NCI-H2029 (cell line): ENCODE data around the gene ACAP1.
"Not testable (repeated sequence)": the region's sequence is repeated elsewhere in the genome, so short reads cannot be mapped to it uniquely, and the experiment has no call there.

ENCODE experiments used
- DNase-seq: peaks from one replicate; lab custom pipeline; 2025; lab: John Stamatoyannopoulos, UW

The ACAP1 gene

DNA sequence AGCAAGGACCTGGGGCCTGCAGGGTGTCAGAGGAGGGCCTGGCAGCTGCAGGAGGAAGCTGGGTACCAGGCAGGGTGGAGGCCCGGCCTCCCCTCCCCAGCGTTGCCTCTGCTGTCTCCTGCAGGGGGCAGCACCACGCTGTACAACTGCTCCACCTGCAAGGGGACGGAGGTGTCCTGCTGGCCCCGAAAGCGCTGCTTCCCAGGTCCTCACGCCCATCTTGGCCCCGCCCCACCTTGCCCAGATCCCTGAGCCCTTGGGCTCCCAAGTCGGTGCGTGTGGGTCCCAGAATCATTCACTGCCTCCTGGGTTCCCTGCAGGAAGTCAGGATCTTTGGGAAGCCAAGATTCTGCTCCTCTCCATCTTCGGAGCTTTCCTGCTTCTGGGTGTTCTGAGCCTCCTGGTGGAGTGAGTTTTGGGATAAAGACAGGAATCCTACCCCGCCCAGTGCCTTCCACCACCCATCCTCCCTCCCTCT, 19.8 kb downstream of the ACAP1 start:
- peak; percentile 33 for DNase-seq

GRCh38 chr17:7356756-7357155, 20.4 kb downstream of the ACAP1 start:
- no peak for DNase-seq

- DNase-seq = no peak
These were observed 21.1 kb downstream of the ACAP1 start for GRCh38 chr17:7357381-7357780.

DNA sequence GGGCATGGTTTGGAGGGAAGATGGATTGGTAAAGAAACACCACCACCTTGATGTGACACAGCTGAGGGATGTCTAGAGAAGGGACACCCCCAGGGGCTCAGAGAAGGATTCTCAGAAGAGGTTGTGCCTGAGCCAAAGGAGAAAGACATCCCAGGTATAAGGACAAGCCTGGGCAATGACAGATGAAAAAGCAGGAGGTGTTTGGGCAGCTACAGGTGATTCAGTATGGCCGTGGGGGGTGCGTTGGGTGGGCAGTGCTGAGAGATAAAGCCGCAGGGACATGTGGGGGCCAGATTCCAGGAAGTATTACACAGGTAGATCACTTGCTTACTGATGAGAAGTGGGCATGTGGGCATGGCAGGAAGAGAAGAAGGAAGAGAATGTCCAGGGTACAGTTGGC, 25.6 kb downstream of the ACAP1 start:
- no peak for DNase-seq

DNA sequence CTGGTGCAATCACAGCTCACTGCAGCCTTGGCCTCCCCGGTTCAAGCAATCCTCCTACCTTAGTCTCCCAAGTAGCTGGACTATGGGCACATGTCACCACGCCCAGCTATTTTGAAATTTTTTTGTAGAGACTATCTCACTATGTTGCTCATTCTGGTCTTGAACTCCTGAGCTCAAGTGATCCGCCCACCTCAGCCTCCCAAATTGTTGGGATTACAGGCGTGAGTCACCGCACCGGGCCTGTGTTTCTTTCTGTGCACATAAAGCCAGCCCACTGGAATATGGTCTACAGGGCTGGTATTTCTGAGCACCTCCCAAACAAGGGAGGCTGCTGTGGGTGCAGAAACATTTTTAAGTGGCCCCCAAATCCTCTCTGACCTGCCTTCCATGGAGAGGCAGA, 27.0 kb downstream of the ACAP1 start:
- DNase-seq = no peak

- not testable (repeated sequence) for DNase-seq
These were observed 29.6 kb downstream of the ACAP1 start for GRCh38 chr17:7365963-7366362.

DNA sequence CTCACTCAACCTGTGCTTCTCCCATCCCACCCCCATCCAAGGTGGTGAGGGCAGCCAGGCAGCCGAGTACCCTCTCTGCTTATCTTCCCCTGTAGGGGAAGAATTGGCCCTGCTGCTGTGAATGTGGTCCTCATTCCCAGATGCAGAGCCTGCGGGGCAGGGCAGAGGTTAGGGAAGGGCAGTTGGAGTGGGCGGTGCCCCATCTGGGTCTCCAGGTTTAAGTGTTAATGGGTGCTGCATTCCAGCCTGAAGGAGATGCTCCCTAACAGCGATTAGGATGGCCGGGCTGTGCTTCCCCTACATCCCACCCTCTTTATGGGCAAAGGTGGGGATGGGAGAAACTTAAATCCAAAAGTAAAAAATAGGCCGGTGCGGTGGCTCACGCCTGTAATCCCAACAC, 30.8 kb downstream of the ACAP1 start:
- DNase-seq = no peak

DNA sequence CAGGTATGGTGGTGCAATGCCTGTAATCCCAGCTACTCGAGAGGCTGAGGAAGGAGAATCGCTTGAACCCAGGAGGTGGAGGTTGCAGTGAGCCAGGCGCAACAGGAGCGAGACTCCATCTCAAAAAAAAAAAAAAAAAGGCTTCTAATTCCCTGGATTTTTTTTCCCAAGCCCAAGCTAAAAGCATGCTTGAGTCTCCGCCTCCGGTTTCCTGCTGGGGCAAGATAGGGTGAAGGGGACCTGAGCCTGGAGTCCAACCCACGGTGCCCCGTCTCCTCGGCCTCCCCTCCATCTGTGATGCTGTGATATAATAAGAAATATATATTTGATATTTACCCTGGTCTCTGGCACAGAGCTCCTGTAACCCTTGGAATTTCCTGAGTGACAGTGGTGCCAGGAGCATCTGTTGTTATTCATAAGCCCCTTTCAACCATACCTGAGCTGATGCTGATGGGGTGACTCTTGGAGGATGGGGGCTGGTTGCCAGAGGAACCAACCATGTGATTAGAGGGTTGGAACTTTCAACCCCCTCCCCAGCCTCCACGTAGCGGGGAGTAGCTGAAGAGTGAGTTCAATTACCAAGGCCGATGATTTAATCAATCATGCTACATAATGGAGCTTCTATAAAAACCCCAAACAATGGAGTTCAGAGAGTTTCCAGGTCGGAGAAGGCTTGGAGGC, 31.7 kb downstream of the ACAP1 start:
- no peak for DNase-seq

DNA sequence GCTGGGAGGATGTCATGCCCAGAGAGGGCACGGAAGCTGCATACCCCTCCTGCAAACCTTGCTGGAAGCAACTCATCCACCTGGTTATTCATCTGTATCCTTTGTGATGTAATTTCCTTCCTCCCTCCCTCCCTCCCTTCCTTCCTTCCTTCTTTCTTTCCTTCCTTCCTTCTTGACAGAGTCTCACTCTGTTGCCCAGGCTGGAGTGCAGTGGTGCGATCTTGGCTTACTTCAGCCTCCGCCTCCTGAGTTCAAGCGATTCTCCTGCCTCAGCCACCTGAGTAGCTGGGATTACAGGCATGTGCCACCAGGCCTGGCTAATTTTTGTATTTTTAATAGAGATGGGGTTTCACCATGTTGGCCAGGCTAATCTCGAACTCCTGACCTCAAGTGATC, 32.3 kb downstream of the ACAP1 start:
- not testable (repeated sequence) for DNase-seq

DNA sequence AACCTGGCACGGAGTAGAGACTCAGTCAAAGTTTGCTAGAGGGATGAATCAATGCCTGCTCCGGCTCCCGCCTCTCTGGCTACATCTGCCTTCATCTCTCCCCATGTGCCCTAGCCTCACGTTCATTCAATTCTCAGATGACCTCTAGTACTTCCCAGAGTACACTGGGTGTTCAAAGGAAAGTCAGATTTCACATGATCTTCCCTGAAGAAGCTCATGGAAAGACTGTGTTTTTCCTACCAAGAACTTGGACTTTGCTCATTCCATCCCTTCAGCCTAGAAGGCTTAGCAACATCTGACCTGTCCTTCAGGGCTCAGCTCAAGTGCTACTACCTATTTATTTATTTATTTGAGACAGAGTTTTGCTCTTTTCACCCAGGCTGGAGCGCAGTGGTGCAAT, 33.5 kb downstream of the ACAP1 start:
- no peak for DNase-seq

GRCh38 chr17:7370853-7371252, 34.5 kb downstream of the ACAP1 start:
- no peak for DNase-seq

- DNase-seq = no peak
These were observed 38.0 kb downstream of the ACAP1 start for GRCh38 chr17:7374353-7374752.

GRCh38 chr17:7379134-7379533, 42.8 kb downstream of the ACAP1 start:
- no peak for DNase-seq

GRCh38 chr17:7380321-7380720, 44.0 kb downstream of the ACAP1 start:
- no peak for DNase-seq

- DNase-seq = no peak
These were observed 44.7 kb downstream of the ACAP1 start, which contains the start of gene TNK1 for GRCh38 chr17:7380855-7381683. TNK1 (plus strand) TSS chr17:7381089; CDS start chr17:7382927, 1,838 bp downstream.

DNA sequence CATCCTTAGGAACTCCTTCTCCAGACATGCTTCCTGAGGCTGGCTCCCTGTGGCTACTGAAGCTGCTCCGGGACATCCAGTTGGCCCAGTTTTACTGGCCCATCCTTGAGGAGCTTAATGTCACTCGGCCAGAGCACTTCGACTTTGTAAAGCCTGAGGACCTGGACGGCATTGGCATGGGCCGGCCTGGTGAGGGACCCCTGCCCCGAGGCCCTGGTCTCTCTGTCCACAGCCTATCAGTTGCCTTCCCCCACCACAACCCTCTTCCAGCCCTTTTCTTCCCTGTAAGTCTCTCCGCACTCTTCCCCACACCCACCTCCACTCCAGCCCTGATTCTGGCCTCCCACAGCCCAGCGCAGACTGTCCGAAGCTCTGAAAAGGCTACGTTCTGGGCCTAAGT, 46.6 kb downstream of the ACAP1 start:
- DNase-seq = no peak

GRCh38 chr17:7383371-7383741, 47.0 kb downstream of the ACAP1 start:
- DNase-seq = no peak

- no peak for DNase-seq
These were observed 47.6 kb downstream of the ACAP1 start for GRCh38 chr17:7383742-7384488.

- DNase-seq = no peak
These were observed 48.3 kb downstream of the ACAP1 start for GRCh38 chr17:7384489-7385081.

DNA sequence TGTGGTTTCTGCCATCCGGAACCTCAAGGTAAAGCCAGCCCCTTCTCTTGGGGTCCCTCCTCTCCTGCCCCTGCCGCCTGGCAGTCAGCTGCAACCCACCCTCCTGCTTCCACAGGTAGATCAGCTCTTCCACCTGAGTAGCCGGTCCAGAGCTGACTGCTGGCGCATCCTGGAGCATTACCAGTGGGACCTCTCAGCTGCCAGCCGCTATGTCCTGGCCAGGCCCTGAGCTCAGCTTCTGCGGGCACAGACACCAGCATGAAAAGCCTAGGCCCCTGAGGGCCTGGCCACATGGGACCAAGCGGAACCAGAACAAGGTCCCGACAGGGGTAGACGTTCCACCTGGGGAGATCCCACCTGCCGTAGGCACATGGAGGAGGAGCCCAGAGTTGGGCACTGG, 52.5 kb downstream of the ACAP1 start:
- no peak for DNase-seq

DNA sequence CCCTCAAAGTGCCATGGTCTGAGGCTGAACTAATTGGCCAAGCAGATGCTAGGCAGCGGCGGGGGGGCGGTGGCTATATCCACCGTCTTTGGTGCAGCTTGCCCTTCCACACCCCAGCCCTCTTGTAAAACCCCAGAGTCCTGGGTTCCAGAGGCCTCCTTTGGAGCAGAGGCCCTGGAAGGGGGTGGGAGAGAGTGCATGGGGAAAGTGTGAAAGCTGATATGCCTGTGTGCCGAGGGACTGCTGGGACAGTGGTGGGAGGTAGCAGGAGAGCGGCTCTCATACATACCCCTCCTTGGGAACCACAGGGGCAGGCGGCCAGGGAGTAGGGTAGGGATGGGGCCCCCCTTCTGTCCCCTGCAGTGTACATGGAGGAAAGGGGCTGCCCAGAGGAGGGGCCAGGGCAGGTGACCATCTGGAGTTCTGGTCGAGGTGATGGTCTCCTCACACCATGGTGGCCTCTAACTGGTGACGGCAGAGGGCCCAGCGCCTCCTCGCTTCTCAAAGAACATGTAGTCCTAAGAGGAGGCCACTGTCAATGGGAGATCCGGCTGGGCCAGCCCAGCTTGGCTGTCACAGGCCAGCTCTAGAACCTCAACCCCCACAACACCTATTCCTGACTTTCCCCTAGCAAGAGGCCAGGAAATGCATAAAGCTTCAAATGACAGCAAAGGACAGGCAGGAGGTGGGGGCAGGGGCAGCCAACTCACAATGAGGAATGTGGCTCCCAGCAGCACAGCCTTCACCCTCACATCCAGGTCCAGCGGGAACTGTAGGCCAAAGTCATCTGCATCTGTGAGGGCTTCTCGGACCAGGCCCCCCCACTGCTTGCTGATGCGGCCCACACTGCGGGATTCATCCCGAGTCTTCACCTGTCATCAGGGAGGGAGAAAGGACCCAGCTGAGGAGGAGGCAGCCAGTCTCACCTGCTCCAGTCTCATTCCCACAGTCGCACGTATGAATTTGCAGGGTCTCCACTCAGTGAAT, 53.9 kb downstream of the ACAP1 start:
- DNase-seq = no peak
